Thyroid gland (tissue), 4 donors: Measurements from ENCODE around the gene ZNF865. TPM values are rescaled to one million over a fixed set of nuclear protein-coding genes. Genes with fewer than 3 reads are reported as not detected.

Experiments
- DNase-seq, 2 donors: peaks; one replicate each; pipeline ENCODE4 v3.0.0-alpha.2; 2019
- H3K27ac ChIP-seq, 3 donors: fragments of 200-600 bp; sonication (generic); 1 replicate in 2 of 3; 2 replicates in 1 of 3; pipeline ENCODE4 v1.5.1; 2016 to 2019; ENCODE audit warnings: mild to moderate bottlenecking in 1 of 3, moderate library complexity in 1 of 3
- H3K27me3 ChIP-seq: fragments of 200-600 bp; sonication (generic); one replicate; pipeline ENCODE4 v1.5.1; 2019
- H3K36me3 ChIP-seq, 2 donors: fragments of 200-600 bp; sonication (generic); one replicate each; pipeline ENCODE4 v1.5.1; 2016 to 2019
- H3K4me1 ChIP-seq, 2 donors: fragments of 200-600 bp; sonication (generic); one replicate each; pipeline ENCODE4 v1.5.1; 2017 to 2019
- H3K4me3 ChIP-seq, 3 donors: fragments of 200-600 bp; sonication (generic); replicated peaks in 1 of 3; 1 replicate in 2 of 3; 2 replicates in 1 of 3; pipeline ENCODE4 v1.5.1; 2016; ENCODE audit warnings: mild to moderate bottlenecking in 1 of 3
- H3K9me3 ChIP-seq: fragments of 200-600 bp; sonication (generic); one replicate; pipeline ENCODE4 v1.5.1; 2017
- POLR2A ChIP-seq, 2 donors: fragments of 450-650 bp; IDR thresholded peaks; one replicate each; pipeline ENCODE4 v1.6.1; 2017; ENCODE audit warnings: antibody characterized with exemption in 2 of 2, mild to moderate bottlenecking in 2 of 2, moderate library complexity in 1 of 2
- whole genome bisulfite sequencing, 2 donors: methylation state at CpG; one replicate each; pipeline ENCODE4 v1.1.5; 2017; 5-methylcytosine and 5-hydroxymethylcytosine counted together
- intact Hi-C: fragments of 100-400 bp; cut with DNase I; formaldehyde crosslinking; loops from one replicate; pipeline ENCODE4 v1.15.1; 2023
- total RNA-seq, 4 donors: library from RNA; depleted of rRNA; stranded (reverse); fragments of >200 nt; gene quantifications; one replicate each; pipeline ENCODE4 v1.2.3, GENCODE V29; 2016
- TF ChIP-seq, protein P1 (sequence below), 6 experiments: fragments of 200-600 bp in 3 of 6; fragments of 450-650 bp in 3 of 6; sonication (generic) in 3 of 6; IDR thresholded peaks; one replicate each; pipeline ENCODE4 v1.5.1; 2016 to 2019; ENCODE audit warnings: antibody characterized with exemption in 6 of 6, mild to moderate bottlenecking in 2 of 6, inconsistent platforms in 1 of 6, moderate library complexity in 1 of 6

ZNF865 gene
- total RNA-seq, 4 donors from 2014 or later = 5.5 to 12.6 (median 9.1) TPM

DNA sequence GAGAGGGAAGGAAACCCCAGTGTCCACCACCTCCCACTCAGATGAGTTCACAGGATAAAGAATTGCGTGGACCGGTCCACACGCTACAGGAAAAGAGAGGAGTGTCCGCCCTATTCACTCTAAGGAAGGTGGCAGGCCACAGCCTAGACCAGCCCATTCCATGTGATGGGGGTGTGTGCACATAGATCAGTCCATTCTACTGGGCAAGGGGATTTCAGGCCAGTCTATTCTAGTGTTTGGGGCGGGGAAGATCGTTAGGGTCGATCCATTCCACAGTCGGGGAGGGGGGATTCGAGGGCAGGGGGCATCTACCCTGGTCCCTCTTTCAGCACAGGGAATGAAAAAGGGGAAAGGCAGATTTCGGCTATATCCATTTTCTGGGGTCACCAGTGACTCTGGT, 13.9 kb upstream of the ZNF865 start:
- no peak overlapping the region for H3K4me3 ChIP-seq
- H3K27me3 ChIP-seq = no peaks in the 10 kb centered on the region
- no peaks in the 10 kb centered on the region for H3K9me3 ChIP-seq
- peaks cover 11 to 15% of the 10 kb centered on the region in 2 donors for H3K36me3 ChIP-seq
- intact Hi-C loops = no loop called here
- no peak for DNase-seq
- H3K4me1 ChIP-seq = peaks cover 4 to 13% of the 10 kb centered on the region in 2 donors
- WGBS, 2 donors = 83 to 85% methylated on average over 10 of the region's 10 CpGs
- TF ChIP-seq, protein P1, sequence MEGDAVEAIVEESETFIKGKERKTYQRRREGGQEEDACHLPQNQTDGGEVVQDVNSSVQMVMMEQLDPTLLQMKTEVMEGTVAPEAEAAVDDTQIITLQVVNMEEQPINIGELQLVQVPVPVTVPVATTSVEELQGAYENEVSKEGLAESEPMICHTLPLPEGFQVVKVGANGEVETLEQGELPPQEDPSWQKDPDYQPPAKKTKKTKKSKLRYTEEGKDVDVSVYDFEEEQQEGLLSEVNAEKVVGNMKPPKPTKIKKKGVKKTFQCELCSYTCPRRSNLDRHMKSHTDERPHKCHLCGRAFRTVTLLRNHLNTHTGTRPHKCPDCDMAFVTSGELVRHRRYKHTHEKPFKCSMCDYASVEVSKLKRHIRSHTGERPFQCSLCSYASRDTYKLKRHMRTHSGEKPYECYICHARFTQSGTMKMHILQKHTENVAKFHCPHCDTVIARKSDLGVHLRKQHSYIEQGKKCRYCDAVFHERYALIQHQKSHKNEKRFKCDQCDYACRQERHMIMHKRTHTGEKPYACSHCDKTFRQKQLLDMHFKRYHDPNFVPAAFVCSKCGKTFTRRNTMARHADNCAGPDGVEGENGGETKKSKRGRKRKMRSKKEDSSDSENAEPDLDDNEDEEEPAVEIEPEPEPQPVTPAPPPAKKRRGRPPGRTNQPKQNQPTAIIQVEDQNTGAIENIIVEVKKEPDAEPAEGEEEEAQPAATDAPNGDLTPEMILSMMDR (IDR thresholded peaks at IDR 0.05) = no peak
- TF ChIP-seq POLR2A (IDR thresholded peaks at IDR 0.05) = no peak
- no peak overlapping the region for H3K27ac ChIP-seq

DNA sequence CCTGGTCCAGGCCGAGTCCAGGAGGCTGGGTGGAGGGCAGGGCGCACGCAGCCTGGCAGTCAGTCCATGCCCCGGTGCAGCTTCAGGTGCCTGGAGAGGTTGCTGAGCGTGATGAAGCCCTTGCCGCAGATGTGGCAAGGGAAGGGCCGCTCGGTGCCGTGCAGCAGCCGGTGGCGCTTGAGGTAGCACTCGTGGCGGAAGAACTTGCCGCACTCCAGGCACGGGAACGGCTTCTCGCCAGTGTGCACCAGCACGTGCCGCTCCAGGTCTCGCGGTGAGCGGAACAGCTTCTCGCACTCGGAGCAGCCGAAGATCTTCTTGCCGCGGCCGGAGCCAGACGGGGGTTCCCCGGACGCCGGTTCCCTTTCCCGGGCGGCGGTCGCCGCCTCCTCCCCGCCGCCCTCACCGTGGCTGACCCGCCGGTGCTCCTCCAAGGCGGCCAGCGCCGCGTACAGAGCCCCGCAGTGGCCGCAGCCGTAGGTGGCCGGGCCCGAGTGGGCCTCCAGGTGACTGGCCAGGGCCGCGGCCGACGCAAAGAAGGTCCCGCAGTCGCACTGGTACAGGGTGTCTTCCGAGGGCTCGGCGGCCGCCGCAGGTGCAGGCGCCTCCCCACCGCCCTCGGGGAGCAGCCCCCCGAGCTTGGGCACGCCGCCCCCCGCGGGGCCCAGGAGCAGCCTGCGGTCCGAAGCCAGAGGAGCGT, 12.9 kb upstream of the ZNF865 start:
- no peaks in the 10 kb centered on the region for H3K9me3 ChIP-seq
- DNase-seq = no peak
- 90 to 100% methylated on average over 7 to 49 of the region's 73 CpGs for WGBS, 2 donors
- H3K27ac ChIP-seq = no peak overlapping the region
- no peak overlapping the region for H3K4me3 ChIP-seq
- peaks cover 0 to 3% of the 10 kb centered on the region in 2 donors for H3K4me1 ChIP-seq
- TF ChIP-seq, protein P1 (IDR thresholded peaks at IDR 0.05) = no peak
- TF ChIP-seq POLR2A (IDR thresholded peaks at IDR 0.05) = no peak
- H3K36me3 ChIP-seq = peaks cover 11 to 19% of the 10 kb centered on the region in 2 donors
- H3K27me3 ChIP-seq = no peaks in the 10 kb centered on the region
- intact Hi-C loops = no loop called here

DNA sequence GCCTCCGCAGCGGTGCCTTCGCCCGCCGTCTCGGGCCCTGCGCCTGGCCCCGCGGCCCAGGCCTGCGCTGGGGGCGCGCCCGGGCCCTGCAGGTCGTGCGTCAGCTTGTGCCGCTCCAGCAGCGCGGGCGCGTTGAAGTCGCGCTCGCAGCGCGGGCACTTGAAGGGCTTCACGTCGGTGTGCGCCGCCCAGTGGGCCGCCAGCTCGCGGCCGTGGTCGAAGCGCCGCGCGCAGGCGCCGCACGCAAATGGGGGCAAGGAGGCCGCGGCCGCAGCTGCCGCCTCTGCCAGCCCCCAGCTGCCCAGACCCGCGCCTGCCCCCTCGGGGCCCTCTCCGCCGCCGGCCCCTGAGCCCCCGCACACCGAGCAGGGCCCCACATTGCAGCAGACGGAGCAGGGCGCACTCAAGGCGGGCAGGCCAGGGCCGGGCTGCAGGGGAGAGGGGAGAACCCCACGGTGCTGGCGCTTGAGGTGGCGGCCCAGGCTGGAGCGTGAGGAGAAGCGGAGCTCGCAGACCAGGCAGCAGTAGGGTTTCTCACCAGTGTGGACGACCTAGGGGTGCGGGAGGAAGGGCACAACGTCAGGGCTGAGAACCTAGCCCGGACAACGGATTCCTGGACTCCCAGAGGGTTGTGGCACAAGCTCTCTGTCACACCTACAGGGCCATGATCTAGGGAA, 12.2 kb upstream of the ZNF865 start:
- WGBS, 2 donors = 91 to 95% methylated on average over 8 to 13 of the region's 68 CpGs
- Histone ChIP-seq H3K36me3 (peaks cover 11 to 19% of the 10 kb centered on the region in 2 donors), H3K27me3 (no peaks in the 10 kb centered on the region), H3K4me1 (no peaks in the 10 kb centered on the region), H3K9me3 (no peaks in the 10 kb centered on the region), H3K27ac (no peak overlapping the region), H3K4me3 (no peak overlapping the region)
- intact Hi-C loops = no loop called here
- no peak for TF ChIP-seq POLR2A (IDR thresholded peaks at IDR 0.05)
- TF ChIP-seq, protein P1 (IDR thresholded peaks at IDR 0.05) = no peak
- DNase-seq = no peak

DNA sequence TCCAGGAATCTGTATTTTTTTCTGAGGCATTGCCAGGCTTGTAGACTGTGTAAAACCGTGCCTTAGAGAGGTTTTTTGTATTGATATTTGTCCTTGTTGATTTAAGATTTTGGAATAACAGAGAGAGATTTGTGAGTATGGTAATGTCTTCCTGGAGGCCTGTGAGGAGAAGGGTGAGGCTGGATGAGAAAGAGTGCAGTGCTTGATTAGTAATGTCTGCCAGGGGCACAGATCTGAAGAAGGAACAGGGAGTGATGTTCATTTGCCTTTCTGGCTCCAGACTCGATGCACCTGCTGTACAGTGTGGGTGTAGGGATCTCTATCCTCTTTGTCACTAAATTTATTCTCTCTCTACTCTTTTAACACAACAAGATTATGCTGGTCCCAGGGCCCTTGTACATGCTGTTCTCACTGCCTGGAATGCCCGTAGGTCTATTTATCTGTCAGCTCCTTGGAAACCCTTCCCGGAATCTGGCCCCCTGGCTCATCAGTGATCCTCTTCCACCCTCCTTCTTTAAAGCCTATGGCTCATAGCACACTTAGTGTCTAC, 10.4 kb upstream of the ZNF865 start:
- no peak for DNase-seq
- Histone ChIP-seq H3K27me3 (no peaks in the 10 kb centered on the region), H3K4me3 (no peak overlapping the region), H3K4me1 (no peaks in the 10 kb centered on the region), H3K27ac (no peak overlapping the region), H3K36me3 (peaks cover 11 to 19% of the 10 kb centered on the region in 2 donors), H3K9me3 (no peaks in the 10 kb centered on the region)
- no peak for TF ChIP-seq POLR2A (IDR thresholded peaks at IDR 0.05)
- TF ChIP-seq, protein P1 (IDR thresholded peaks at IDR 0.05) = no peak
- intact Hi-C loops = no loop called here
- WGBS, 2 donors = 92 to 98% methylated on average over 4 of the region's 4 CpGs

DNA sequence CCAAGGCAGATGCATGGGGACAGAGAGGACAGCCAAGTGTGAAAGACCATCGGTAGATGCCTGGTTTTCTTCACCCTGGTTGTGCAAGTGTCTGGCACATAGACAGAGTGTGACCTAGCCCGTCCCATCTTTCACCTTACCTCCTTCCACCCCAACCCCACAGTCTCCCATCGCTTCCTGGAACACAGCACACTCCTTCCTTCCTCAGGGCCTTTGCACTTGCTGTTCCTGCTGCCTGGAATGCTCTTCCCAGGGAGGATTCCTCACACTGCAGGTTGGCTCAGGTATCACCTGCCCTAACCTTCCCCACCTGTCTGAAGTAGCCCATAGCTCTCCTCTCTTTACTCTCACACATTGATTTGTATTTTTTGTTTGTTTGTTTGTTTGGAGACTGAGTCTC, 9.1 kb upstream of the ZNF865 start:
- H3K9me3 ChIP-seq = no peaks in the 10 kb centered on the region
- DNase-seq = no peak
- H3K36me3 ChIP-seq = peaks cover 11 to 19% of the 10 kb centered on the region in 2 donors
- peaks cover 6 to 7% of the 10 kb centered on the region in 2 donors for H3K4me1 ChIP-seq
- H3K27ac ChIP-seq = no peak overlapping the region
- intact Hi-C loops = no loop called here
- no peaks in the 10 kb centered on the region for H3K27me3 ChIP-seq
- no peak overlapping the region for H3K4me3 ChIP-seq
- WGBS, 2 donors = 94 to 97% methylated on average over 3 of the region's 3 CpGs
- no peak for TF ChIP-seq POLR2A (IDR thresholded peaks at IDR 0.05)
- TF ChIP-seq, protein P1 (IDR thresholded peaks at IDR 0.05) = no peak
